Activated T-cell treated with anti-CD3 and anti-CD28 coated beads, Interleukin-2, amount 50 U/mL, for 24 hours (primary cell): ENCODE measurements around the gene CPA1.

Experiments
- DNase-seq: peaks from one replicate; pipeline ENCODE4 v3.0.0-alpha.2; 2020
- H3K27ac Mint-ChIP-seq: 2 replicates; pipeline ENCODE4 v1.8.0; 2020; ENCODE audit warnings: mild to moderate bottlenecking, mixed read lengths
- H3K27me3 Mint-ChIP-seq: 2 replicates; pipeline ENCODE4 v1.8.0; 2020; ENCODE audit warnings: mixed read lengths
- H3K36me3 Mint-ChIP-seq: 2 replicates; pipeline ENCODE4 v1.8.0; 2020; ENCODE audit warnings: low read depth, mixed read lengths
- H3K4me1 Mint-ChIP-seq: 2 replicates; pipeline ENCODE4 v1.8.0; 2020; ENCODE audit warnings: low read depth, mixed read lengths
- H3K4me3 Mint-ChIP-seq: 2 replicates; pipeline ENCODE4 v1.8.0; 2020; ENCODE audit warnings: mild to moderate bottlenecking, moderate library complexity, mixed read lengths
- H3K9me3 Mint-ChIP-seq: 2 replicates; pipeline ENCODE4 v1.8.0; 2020; ENCODE audit warnings: mixed read lengths

Gene CPA1

DNA sequence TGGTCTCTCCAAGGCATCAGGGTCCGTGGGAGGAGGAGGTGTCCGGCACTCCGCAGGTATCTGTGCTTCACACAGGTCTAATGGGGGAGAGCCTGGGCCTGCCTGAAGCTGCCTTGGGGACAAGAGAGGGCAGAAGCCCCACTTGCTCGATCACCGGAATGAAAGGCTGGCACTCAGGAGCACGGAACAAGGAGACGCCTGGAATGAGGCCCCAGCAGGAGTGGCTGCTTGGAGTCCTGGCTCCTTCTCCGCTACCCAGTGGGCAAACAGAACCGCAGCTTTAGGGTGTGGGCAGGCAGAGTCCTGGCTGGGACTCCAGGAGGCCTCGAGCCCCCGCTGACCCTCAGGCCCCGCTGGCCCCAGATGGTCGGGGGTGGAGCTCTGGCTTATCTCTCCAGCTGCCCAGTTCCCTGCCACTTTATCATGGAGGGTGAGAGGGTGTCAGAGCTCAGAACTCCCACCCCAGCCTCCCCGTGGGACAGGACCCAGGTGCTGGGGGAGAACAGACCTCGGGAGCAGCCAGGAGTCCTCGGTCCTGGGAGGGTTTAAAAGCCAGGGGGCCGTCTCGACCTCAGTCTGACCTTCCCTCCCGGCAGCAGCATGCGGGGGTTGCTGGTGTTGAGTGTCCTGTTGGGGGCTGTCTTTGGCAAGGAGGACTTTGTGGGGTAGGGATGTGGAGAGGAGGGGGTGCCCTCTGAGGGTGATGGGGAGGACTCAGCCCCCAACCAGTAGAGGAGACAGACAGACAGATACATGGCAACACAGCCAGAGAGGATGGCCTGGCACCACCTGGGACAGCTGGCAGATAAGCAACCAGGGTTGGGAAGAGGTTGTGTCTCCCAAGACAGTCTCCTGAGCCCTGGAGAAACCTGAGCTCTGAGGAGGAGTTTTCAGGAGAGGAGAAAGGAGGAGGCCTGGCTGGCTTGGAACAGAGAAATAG, at the start of gene CPA1:
Gene CPA1, plus strand, starts transcription at position 574 of the 940 bp plus-strand sequence. Its CDS starts 27 bp downstream, at position 601.
- Mint-ChIP-seq H3K27me3 (no peaks in the 10 kb centered on the region), H3K36me3 (no peaks in the 10 kb centered on the region), H3K27ac (no peak within 1 kb of the TSS), H3K4me1 (no peaks in the 10 kb centered on the region), H3K4me3 (no peak within 1 kb of the TSS), H3K9me3 (peaks cover 10% of the 10 kb centered on the region)
- DNase-seq = no peak

DNA sequence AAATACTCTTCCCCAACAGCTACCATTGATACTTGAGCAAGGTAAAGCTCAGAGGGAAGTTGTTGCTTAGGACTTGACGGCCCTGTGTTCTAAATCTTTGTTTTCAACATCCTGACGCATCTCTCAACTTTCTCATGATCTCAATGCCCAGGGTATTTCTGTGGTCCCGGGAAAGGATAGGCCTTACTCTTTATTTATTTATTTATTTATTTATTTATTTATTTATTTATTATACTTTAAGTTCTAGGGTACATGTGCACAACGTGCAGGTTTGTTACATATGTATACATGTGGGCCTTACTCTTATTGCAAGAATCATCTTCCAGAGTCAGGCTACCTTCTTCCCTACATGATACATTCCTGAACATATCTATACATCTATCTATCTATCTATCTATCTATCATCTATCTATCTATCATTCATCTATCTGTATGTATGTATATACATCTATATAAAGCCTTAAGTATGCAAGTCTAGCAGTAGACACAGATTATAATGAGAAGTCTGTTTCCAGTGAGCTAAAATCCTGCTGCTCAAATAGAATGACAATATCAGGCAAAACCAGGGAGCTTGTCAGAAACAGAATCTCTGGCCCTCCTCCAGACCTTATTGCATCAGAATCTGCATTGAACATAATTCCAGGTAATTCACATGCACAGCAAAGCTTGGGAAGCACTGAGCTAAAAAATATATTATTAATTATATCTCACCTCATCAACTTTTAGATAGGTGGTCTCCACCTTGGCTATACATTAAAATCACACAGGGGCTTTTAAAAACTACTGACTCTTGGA, 47.8 kb upstream of the CPA1 start:
- DNase-seq = no peak
- peaks cover 4% of the 10 kb centered on the region for H3K4me1 Mint-ChIP-seq
- no peak overlapping the region for H3K4me3 Mint-ChIP-seq
- no peak overlapping the region for H3K27ac Mint-ChIP-seq
- H3K9me3 Mint-ChIP-seq = no peaks in the 10 kb centered on the region
- H3K27me3 Mint-ChIP-seq = no peaks in the 10 kb centered on the region
- H3K36me3 Mint-ChIP-seq = no peaks in the 10 kb centered on the region

DNA sequence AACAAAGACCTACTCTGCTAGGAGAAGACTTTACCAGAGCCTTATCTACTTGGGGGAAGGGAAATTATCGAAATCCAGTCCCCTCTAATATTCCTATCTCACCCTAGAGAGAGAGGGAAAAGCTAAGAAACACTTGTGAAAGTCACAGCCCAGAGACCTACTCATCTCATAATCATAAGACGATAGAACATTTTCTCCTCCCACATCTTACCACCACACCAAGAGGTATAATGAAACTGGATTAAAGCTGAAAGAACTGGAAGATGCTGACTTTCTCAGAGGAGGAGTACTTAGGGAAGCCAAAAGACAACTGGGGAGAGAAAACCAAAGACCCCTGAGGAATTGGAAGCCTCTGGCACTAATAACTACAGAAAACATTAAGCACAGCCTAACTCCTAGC, 46.5 kb upstream of the CPA1 start:
- no peak overlapping the region for H3K27ac Mint-ChIP-seq
- H3K4me1 Mint-ChIP-seq = peaks cover 4% of the 10 kb centered on the region
- no peak for DNase-seq
- H3K9me3 Mint-ChIP-seq = no peaks in the 10 kb centered on the region
- H3K4me3 Mint-ChIP-seq = no peak overlapping the region
- H3K36me3 Mint-ChIP-seq = no peaks in the 10 kb centered on the region
- H3K27me3 Mint-ChIP-seq = no peaks in the 10 kb centered on the region

DNA sequence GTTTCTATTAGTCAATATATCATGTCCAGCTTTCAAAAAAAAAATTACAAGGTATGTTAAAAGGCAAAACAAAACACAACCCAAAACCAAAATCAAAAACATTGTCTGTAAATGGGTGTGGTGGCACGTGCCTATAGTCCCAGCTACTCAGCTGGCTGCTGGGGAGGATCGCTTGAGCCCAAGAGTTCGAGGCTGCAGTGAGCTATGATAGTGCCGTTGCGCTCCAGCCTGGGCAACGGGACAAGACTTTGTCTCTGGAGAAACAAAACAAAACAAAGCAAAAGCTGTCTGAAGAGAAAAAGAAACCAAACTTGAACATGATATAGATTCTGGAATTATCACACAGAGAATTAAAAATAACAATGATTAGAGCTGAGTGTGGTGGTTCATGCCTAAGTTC, 46.0 kb upstream of the CPA1 start:
- no peaks in the 10 kb centered on the region for H3K9me3 Mint-ChIP-seq
- DNase-seq = no peak
- no peak overlapping the region for H3K4me3 Mint-ChIP-seq
- no peaks in the 10 kb centered on the region for H3K27me3 Mint-ChIP-seq
- no peaks in the 10 kb centered on the region for H3K36me3 Mint-ChIP-seq
- no peak overlapping the region for H3K27ac Mint-ChIP-seq
- H3K4me1 Mint-ChIP-seq = peaks cover 4% of the 10 kb centered on the region

DNA sequence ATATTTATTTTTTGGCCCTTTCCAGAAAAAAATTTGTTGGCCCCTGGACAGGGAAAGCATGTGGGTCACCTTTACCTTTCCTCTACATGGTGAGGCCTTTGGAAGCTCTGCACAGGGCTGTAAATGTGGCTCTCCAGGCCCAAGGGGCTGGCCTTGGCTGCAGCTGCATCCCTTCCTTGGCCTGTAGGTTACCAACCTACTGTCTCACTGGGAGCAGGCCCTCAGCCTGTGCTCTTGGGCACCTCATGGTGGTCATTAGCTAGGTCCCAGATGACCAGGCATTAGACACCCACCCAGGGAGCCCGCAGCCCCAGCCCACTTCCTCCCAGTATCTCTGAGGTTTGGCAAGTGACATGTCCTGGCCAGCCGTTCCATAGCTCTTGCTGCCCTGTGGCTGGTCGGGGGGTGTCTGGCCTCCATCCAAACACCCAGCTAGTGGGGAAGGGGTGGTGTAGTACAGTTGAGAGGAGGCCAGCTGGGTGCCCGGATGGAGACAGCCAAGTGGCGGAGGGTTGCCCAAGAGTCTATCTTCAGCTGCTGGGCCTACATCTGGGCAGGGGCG, 42.8 kb upstream of the CPA1 start:
- H3K27me3 Mint-ChIP-seq = no peaks in the 10 kb centered on the region
- H3K4me3 Mint-ChIP-seq = no peak overlapping the region

DNA sequence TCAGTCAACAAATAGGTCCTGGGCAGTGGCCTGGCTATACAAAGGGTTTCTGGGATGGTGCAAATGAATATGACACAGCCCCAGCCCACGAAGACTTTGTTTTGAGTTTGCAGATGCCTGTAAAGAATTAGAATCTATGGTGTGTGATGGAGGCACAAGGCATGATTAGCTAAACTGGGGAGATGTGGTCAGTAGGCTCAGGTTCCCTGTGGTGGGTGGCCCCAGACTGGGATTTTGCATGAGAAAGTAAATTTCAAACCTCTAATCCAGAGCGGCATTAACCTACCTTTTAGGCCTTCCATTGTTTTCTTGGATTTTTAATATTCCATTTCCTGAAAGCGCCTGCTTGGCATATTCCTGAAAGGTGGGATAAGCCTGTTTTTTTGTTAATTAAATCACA, 42.1 kb upstream of the CPA1 start:
- DNase-seq = no peak
- no peaks in the 10 kb centered on the region for H3K27me3 Mint-ChIP-seq
- no peaks in the 10 kb centered on the region for H3K36me3 Mint-ChIP-seq
- H3K9me3 Mint-ChIP-seq = no peaks in the 10 kb centered on the region
- H3K4me1 Mint-ChIP-seq = peaks cover 4% of the 10 kb centered on the region
- no peak overlapping the region for H3K27ac Mint-ChIP-seq
- H3K4me3 Mint-ChIP-seq = no peak overlapping the region

More for the DNA sequence above, 42.8 kb upstream of the CPA1 start:
- Mint-ChIP-seq H3K9me3 (no peaks in the 10 kb centered on the region), H3K36me3 (no peaks in the 10 kb centered on the region), H3K4me1 (peaks cover 4% of the 10 kb centered on the region), H3K27ac (no peak overlapping the region)
- DNase-seq = no peak

DNA sequence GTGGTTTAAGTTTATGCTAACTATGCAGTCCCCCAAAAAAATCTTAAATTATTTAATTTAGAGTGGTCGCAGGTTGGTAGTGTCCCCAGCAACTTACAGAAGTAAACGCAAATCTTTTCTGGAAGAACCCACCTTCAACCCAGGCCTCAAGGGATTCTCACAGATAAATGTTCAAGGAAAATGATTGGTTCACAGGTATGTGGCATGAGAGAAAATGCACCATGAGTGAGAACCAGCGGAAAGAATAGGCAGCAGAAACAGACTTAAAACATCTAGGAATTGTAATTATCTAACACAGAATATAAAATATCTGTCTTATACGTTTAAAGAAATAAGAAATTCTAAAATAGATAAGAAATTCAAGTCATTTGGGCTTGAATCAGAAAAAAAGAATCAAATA, 38.4 kb upstream of the CPA1 start:
- H3K27ac Mint-ChIP-seq = no peak overlapping the region
- H3K4me3 Mint-ChIP-seq = no peak overlapping the region
- H3K36me3 Mint-ChIP-seq = no peaks in the 10 kb centered on the region
- H3K27me3 Mint-ChIP-seq = no peaks in the 10 kb centered on the region
- no peaks in the 10 kb centered on the region for H3K4me1 Mint-ChIP-seq
- DNase-seq = no peak
- no peaks in the 10 kb centered on the region for H3K9me3 Mint-ChIP-seq

DNA sequence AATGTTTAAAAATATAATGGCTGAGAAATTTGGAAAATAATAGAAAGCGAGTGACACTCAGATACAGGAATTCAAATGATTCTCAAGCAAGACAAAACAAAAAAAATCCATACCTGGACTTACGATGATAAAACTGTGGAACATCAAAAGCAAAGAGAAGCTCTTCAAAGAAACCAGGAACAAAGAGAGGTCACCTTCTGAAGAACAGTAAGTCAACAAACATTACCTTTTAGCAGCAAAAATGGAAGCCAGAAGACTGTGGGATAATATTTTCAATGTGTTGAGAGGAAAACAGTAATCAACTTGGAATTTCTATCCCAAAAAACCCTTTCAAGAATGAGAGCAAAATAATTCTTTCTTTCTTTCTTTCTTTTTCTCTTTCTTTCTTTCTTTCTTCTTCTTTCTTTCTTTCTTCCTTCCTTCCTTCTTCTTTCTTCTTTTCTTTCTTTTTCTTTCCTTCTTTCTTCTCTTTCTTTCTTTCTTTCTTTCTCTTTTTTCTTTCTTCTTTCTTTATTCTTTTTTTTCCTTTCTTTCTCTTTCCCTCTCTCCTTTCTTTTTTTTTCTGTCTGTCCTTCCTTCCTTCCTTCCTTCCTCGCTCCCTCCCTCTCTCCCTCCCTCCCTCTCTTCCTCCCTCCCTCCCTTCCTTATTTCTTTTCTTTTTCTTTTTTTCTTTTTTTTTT, 37.5 kb upstream of the CPA1 start:
- Mint-ChIP-seq H3K27ac (no peak overlapping the region), H3K27me3 (no peaks in the 10 kb centered on the region)
- no peak for DNase-seq

DNA sequence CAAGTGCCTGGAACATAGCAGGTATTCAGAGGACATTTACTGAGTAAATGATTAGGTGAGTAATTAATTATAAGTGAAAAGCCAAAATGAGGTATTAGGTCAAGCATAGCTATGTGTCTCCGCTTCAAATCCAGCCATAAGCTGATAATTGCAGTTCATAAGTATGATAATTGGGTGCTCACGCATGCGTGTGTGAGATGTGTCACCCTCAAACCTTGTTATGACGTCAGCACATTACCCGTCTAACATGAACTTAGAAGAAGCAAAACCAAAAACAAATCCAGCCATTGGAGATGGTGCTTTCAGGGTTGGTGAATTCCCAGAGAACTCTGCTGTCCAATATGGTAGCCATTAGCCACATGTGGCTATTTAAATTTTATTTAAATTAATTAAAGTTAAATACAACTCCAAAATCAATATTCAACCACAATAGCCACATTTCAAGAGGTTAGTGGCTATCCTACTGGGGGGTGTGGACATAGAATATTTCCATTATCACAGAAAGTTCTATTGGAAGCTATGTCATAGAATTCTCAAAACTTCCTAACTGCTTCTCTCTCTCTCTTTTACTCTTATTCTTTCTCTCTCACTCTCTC, 35.9 kb upstream of the CPA1 start, which contains the start of gene CPA5:
Gene CPA5, plus strand, starts transcription at position 546 of the 596 bp plus-strand sequence. CDS start 1,670 bp downstream, outside the sequence.
- no peak within 1 kb of the TSS for H3K4me3 Mint-ChIP-seq
- DNase-seq = no peak
- no peaks in the 10 kb centered on the region for H3K9me3 Mint-ChIP-seq
- no peaks in the 10 kb centered on the region for H3K27me3 Mint-ChIP-seq
- H3K27ac Mint-ChIP-seq = no peak within 1 kb of the TSS
- no peaks in the 10 kb centered on the region for H3K4me1 Mint-ChIP-seq
- H3K36me3 Mint-ChIP-seq = no peaks in the 10 kb centered on the region

More for the DNA sequence above, 37.5 kb upstream of the CPA1 start:
- no peaks in the 10 kb centered on the region for H3K4me1 Mint-ChIP-seq
- no peaks in the 10 kb centered on the region for H3K9me3 Mint-ChIP-seq
- no peaks in the 10 kb centered on the region for H3K36me3 Mint-ChIP-seq
- H3K4me3 Mint-ChIP-seq = no peak overlapping the region

DNA sequence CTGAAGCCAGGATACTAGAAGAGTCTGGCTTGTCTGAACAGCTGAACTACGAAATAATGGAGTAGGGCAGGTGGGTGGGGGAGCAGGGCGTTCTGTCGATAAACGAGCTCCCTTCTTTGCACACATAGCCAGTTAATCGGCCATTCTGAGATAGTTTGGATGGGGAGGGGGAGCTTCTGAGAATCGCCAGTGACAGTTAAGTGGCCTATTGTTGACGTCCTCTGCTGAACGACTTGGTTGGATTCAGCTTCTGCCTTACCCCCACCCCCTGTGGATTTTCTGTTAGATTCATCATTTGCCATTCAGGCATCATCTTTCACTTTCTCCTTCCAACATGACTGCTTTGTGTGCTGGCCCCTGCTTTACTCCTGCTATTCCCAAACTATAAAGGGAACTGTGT, 35.2 kb upstream of the CPA1 start:
- no peak for DNase-seq
- Mint-ChIP-seq H3K4me1 (peaks cover 2% of the 10 kb centered on the region), H3K9me3 (no peaks in the 10 kb centered on the region), H3K4me3 (no peak overlapping the region), H3K27me3 (no peaks in the 10 kb centered on the region), H3K27ac (no peak overlapping the region), H3K36me3 (no peaks in the 10 kb centered on the region)

DNA sequence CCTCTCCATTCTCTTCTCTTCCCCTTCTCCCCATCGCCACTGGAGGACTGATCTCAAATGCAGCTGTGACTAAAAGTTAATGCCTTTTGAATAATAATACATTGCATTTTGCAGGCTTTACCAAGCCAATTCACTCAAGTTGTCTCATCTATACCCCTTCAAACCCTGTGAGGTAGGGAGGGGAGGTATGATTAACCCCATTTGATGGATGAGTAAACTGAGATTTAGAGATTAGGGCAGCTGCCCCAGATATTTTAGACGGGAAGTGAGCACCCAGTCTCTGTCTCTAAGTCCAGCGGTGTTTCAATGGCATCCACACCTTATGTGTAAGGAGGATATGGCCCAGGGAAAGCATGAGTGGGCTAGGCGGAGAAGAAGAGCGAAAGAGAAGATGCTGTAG, 34.6 kb upstream of the CPA1 start:
- no peak overlapping the region for H3K4me3 Mint-ChIP-seq
- H3K4me1 Mint-ChIP-seq = peaks cover 7% of the 10 kb centered on the region
- H3K9me3 Mint-ChIP-seq = no peaks in the 10 kb centered on the region
- no peaks in the 10 kb centered on the region for H3K36me3 Mint-ChIP-seq
- DNase-seq = no peak
- H3K27me3 Mint-ChIP-seq = no peaks in the 10 kb centered on the region
- no peak overlapping the region for H3K27ac Mint-ChIP-seq

DNA sequence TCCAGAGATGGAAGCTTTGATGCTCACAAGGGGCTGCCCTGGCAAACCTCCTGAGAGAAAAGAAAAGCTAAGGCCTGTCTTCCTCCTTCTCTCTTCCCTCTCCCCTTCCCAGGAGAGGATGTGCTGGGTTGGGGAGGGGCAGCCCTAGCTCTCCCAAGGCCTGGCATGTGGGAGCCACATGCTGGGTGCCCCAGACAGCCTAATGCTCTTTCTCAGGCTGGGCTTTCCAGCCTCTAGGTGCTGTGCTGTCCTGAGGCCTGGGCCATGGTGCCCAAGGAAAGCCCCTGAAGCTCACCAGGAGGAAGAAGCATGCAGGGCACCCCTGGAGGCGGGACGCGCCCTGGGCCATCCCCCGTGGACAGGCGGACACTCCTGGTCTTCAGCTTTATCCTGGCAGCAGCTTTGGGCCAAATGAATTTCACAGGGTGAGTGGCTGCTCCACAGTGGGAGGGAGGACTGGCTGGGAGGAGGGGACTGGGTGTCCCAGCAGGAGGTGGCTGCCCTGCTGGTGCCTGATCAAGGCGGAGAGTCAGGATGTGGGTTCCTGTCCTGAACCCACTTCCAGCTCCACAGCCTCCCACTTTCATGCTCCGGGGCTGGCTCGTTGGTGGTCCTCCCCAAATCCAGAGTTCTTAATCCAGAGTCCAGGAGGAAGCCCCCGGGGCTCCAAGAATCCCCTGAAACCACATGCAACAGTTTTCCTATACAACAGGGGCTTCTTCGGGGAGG, 34.0 kb upstream of the CPA1 start:
- Mint-ChIP-seq H3K4me3 (no peak overlapping the region), H3K9me3 (no peaks in the 10 kb centered on the region), H3K4me1 (peaks cover 13% of the 10 kb centered on the region), H3K36me3 (no peaks in the 10 kb centered on the region), H3K27ac (no peak overlapping the region), H3K27me3 (peaks cover under 1% of the 10 kb centered on the region)
- DNase-seq = no peak

DNA sequence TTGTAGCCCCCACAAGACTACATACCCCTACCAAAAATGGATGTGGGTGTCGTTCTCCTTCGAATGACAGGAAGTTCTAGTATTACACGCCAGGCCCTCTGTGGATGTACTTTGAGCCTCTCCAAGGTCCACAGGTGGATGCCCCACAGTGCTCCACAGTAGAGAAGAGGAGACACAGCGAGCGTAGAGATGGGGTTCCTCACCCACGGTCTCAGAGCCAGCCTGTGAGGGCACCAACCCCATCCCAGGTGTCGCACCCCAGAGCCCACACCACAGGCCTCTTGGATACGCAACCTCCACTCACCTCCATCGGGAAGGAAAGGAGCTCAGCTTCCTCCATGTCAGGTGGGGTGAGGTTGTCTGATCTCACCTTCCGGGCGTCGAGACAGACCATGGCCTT, 33.4 kb upstream of the CPA1 start:
- H3K36me3 Mint-ChIP-seq = no peaks in the 10 kb centered on the region
- H3K9me3 Mint-ChIP-seq = no peaks in the 10 kb centered on the region
- H3K4me1 Mint-ChIP-seq = peaks cover 19% of the 10 kb centered on the region
- H3K4me3 Mint-ChIP-seq = no peak overlapping the region
- H3K27ac Mint-ChIP-seq = no peak overlapping the region
- no peak for DNase-seq
- H3K27me3 Mint-ChIP-seq = peaks cover 3% of the 10 kb centered on the region
